A549 (cell line): ENCODE measurements around the gene AP3S2.

ENCODE experiments used
- BCL3 ChIP-seq: fragments of >200 bp; sonication (Bioruptor Twin); formaldehyde crosslinking; IDR thresholded peaks from 3 replicates; pipeline ENCODE4 v1.6.1; 2016
- CHD2 ChIP-seq: fragments of 150-350 bp; IDR thresholded peaks from 2 replicates; pipeline ENCODE4 v1.6.1; 2014; ENCODE audit warnings: low read length; ENCODE audit not compliant: partially characterized antibody
- CHD4 ChIP-seq: fragments of 200-600 bp; sonication (generic); IDR thresholded peaks from 2 replicates; pipeline ENCODE4 v1.6.1; 2016; ENCODE audit warnings: antibody characterized with exemption, mild to moderate bottlenecking, borderline replicate concordance
- CTCF ChIP-seq: fragments of >200 bp; sonication (Bioruptor Twin); formaldehyde crosslinking; IDR thresholded peaks from 3 replicates; pipeline ENCODE4 v1.5.1; 2016
- JUN ChIP-seq, 2 experiments: fragments of >200 bp; sonication (Bioruptor Twin); formaldehyde crosslinking; IDR thresholded peaks; 2 replicates in 1 of 2; 3 replicates in 1 of 2; pipeline ENCODE4 v1.6.1; 2016 to 2017
- NR3C1 ChIP-seq: fragments of >200 bp; sonication (Bioruptor Twin); formaldehyde crosslinking; IDR thresholded peaks from 3 replicates; pipeline ENCODE4 v1.6.1; 2017
- POLR2A ChIP-seq: IDR thresholded peaks from 2 replicates; pipeline ENCODE4 v1.6.1; 2012; ENCODE audit warnings: mild to moderate bottlenecking, low read length
- RCOR1 ChIP-seq: fragments of 150-350 bp; IDR thresholded peaks from 2 replicates; pipeline ENCODE4 v1.6.1; 2014; ENCODE audit warnings: antibody characterized with exemption, low read length, low read depth
- ZC3H11A ChIP-seq: fragments of 450-650 bp; IDR thresholded peaks from 2 replicates; pipeline ENCODE4 v1.6.1; 2014; ENCODE audit warnings: antibody characterized with exemption, mild to moderate bottlenecking

GRCh38 chr15:89828281-89829145 lies 65.3 kb downstream of the AP3S2 start:
- TF ChIP-seq CTCF = no peak
- no peak for TF ChIP-seq RCOR1
- no peak for TF ChIP-seq CHD2
- TF ChIP-seq NR3C1 = no peak
- no peak for TF ChIP-seq POLR2A
- no peak for TF ChIP-seq CHD4
- no peak for TF ChIP-seq ZC3H11A
- no peak for TF ChIP-seq BCL3
- TF ChIP-seq JUN (IDR thresholded peaks at IDR 0.05) = no peak
